GM18499 (cell line): ENCODE data around the gene NEURL2.
A peak's percentile ranks its signal among the peaks of the same experiment; 100 is the strongest.
"Not testable (repeated sequence)": the region's sequence is repeated elsewhere in the genome, so short reads cannot be mapped to it uniquely, and the experiment has no call there.

ENCODE experiments used
- ATAC-seq: cut with Tn5 transposase; IDR thresholded peaks from one replicate; pipeline ENCODE4 v1.9.1; 2021; ENCODE audit warnings: moderate number of reproducible peaks; ENCODE audit not compliant: insufficient read depth, unreplicated experiment

NEURL2 gene

DNA sequence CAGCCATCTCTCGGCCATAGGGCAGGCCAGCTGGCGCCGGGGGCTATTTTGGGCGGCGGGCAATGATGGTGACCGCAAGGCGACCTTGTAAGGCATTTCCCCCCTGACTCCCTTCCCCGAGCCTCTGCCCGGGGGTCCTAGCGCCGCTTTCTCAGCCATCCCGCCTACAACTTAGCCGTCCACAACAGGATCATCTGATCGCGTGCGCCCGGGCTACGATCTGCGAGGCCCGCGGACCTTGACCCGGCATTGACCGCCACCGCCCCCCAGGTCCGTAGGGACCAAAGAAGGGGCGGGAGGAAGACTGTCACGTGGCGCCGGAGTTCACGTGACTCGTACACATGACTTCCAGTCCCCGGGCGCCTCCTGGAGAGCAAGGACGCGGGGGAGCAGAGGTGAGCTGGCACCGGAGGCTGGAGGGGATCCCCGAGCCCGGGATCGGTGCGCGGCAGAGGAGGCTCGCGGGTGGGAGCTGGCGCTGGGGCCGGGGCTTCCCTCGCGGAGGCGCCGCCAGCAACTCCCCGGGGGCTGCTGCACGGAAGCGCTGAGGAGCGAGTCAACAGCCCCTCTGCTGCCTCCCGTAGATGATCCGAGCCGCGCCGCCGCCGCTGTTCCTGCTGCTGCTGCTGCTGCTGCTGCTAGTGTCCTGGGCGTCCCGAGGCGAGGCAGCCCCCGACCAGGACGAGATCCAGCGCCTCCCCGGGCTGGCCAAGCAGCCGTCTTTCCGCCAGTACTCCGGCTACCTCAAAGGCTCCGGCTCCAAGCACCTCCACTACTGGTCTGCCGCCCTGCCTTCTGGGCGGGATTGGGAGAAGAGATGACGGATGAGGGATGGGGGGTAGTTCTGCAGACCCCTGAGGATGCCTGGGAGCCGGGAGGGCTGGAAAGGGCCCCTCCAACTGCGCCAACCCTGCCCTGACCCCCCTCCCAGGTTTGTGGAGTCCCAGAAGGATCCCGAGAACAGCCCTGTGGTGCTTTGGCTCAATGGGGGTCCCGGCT, at the start of gene NEURL2, which contains the start of gene CTSA:
NEURL2 (minus strand) TSS at position 224 of the 999 bp plus-strand sequence; CDS start at position 7, 217 bp downstream.
CTSA (plus strand) TSS at position 351 of the 999 bp plus-strand sequence; CDS start at position 585, 234 bp downstream.
- ATAC-seq, result no peak

DNA sequence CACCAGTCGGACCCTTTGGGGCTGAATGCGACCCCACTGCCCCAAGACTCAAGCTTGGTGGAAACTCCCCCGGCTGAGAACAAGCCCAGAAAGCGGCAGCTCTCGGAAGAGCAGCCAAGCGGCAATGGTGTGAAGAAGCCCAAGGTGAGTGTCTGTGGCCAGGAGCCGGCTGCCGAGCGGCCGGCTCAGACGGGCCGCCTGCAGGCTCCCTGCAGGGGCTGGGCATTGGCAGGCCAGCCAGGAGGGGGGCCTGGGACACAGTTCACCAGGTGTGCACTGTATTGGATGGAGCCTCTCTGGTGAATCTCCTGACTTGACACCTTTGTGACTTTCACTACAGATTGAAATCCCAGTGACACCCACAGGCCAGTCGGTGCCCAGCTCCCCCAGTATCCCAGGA, 49.5 kb upstream of the NEURL2 start:
- no peak for ATAC-seq

- ATAC-seq, result no peak
These were observed 49.0 kb upstream of the NEURL2 start for GRCh38 chr20:45940053-45940452.

- no peak for ATAC-seq
These were observed 47.9 kb upstream of the NEURL2 start for GRCh38 chr20:45938727-45939438.

- ATAC-seq, result no peak
These were observed 46.8 kb upstream of the NEURL2 start for GRCh38 chr20:45937765-45938164.

DNA sequence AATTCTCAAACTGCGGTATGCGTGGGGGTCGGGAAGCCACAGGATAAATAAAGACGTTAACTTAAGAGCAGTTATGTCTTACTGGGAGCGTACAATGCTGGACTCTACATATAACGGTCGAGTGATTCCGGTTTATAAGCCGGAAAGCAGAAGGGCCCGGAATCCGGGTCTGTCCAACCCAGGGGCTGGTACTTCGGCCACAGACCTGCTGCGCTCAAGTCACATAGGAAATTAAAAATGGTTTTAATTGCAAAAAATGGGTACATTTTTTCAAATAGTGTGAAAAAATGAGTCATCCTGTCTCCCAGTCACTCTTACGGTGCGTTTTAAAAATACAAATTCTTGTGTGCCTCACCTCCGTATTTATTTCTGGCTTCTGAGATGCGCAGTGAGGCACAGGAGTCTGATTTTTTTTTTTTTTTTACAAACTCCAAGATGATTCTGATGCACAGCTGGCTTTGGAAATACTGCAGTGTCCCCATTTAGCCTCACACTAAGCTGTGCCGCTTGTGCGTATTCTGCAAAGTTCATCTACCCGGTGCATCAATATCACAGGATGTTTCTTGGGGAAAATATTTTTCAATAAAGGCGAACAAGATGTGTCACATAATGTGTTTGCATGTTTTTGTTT, 44.5 kb upstream of the NEURL2 start:
- ATAC-seq, result no peak

DNA sequence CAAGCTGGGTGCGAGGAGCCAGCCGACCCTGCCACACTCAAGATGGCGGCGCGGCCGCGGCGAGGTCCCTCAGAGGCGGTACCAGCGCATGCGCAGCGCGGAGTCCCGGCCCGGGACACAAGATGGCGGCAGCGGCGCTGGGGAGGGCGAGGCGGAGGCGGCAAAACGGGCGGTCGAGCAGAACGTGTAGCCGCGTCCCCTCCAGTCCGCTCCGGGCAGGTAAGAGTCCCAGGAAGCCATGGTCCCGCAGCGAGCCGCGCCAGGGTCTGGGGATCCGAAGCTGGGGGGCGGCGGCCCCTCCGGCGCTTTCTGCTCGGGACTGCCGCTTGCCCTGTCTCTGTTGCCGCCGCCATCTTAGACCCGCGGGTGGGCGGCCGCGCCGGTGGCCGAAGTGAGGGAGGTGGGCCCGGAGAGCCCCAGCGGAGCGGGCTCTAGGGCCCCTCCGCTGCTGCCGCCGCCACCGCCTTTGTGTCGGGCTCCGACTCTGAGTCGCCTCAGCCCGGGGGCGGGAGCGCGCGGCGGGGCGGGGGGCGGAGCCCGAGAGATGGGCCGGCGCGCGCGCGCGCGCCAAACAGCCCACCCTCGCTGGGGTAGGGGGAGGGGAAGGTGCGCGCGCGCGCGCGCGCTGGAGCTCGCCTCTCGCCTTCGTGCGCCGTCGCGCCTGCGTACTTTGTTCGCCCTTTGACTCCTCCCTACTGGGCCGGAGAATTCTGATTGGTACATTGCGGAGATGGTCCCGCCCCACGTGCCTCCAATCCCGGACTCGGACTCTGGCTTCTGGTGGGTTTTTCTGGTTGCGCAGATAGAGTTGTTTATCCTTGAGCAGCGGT, 43.8 kb upstream of the NEURL2 start, which contains the start of gene PCIF1:
PCIF1 (plus strand) TSS at position 98 of the 830 bp plus-strand sequence. CDS start 4,317 bp downstream, outside the sequence.
- ATAC-seq, result peak; percentile 45

DNA sequence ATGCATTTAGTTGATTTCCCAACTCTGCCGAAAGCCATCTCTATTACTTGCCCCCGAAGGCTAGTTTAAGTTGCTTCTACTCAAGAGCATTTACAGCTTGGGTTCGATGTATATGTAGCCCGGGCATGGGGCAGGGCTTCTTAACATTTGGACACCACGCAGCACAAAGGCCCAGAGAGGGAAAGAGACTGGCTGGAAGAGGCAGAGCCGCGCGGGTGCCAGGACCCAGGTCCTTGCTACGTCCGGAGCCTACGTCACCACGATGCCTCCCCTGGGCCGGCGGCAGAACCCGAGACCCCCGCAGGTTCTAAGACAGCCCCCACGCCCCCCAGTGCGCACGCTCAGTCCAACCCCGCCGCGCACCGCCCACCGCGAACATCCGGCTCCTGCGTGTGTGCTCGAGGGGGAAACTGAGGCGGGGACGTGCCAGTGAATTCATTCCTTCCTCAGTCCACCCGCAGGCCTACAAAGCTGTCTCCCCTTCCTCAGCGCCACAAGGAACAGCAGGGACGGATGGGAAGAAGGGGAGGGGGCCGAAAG, 43.1 kb upstream of the NEURL2 start:
- peak; percentile 3 for ATAC-seq

GRCh38 chr20:45933266-45934045, 42.4 kb upstream of the NEURL2 start:
- no peak for ATAC-seq

DNA sequence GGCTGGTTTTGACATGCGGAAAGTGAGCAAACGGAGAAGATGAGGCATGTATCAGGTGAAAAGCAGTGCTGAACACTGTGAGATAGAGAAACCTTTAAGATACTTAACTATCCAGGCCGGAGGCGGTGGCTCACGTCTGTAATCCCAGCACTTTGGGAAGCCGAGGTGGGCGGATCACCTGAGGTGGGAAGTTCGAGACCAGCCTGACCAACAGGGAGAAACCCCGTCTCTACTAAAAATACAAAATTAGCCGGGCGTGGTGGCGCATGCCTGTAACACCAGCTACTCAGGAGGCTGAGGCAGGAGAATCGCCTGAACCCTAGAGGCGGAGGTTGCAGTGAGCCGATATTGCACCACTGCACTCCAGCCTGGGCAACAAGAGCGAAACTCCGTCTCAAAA, 40.7 kb upstream of the NEURL2 start:
- ATAC-seq, result not testable (repeated sequence)

DNA sequence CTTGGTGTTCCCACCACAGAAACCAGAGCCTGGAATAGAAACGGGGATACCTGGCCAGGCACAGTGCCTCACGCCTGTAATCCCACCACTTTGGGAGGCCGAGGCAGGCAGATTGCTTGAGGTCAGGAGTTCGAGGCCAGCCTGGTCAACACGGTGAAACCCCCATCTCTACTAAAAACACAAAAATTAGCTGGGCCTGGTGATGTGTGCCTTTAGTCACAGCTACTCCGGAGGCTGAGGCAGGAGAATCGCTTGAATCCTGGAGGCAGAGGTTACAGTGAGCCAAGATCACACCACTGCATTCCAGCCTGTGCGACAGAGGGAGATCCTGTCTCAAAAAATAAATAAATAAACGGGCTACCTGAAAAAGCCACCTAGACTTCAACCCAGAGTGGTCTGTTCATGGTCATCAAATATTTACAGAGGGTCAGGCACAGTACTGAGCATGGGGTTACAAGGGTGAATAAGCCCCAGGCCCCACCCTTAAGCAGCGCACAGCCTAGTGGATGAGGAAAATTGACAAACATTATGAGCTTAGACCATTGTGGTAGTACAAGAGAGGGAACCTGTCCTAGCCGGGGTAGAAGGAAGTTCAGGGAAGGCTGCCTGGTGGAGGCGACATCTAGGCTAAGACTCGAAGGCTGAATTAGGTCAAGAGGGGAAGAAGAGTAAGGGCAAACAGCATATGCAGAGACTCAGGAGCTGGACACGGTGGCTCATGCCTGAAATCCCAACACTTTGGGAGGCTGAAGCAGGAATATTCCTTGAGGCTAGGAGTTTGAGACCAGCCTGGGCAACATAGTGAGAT, 36.3 kb upstream of the NEURL2 start:
- ATAC-seq, result no peak

GRCh38 chr20:45926731-45927070, 35.7 kb upstream of the NEURL2 start:
- no peak for ATAC-seq

- no peak for ATAC-seq
These were observed 35.0 kb upstream of the NEURL2 start for GRCh38 chr20:45925821-45926506.

DNA sequence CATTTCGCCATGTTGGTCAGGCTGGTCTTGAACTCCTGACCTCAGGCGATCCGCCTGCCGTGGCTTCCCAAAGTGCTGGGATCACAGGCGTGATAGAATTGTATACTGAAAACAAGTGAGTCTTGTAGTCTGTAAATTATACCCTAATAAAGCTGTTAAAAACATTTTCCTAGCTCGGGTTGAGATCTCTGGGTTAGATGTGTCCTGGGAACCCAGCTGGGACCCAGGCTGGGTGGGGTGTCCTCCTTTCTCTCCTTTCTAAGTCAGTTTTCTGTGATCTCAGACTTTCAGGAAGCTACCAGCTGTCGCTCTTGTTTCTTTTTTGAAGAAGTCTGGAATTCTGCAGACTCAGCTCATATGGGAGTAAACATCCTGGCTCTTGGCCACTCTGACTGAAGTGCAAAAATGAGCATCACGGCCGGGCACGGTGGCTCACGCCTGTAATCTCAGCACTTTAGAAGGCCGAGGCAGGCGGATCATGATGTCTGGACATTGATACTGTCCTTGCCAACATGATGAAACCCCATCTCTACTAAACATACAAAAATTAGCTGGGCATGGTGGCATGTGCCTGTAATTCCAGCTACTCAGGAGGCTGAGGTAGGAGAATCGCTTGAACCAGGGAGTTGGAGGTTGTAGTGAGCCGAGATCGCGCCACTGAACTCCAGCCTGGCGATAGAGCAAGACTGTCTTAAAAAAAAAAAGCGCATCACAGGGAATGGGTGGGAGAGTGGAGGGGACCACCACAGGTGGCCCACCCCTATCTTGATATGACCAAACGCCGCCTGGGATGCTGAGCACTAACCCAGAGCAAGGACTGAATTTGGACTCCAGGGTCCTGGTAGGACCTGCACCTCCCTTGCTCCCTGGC, 33.6 kb upstream of the NEURL2 start:
- no peak for ATAC-seq

GRCh38 chr20:45921337-45922189, 30.6 kb upstream of the NEURL2 start:
- ATAC-seq, result no peak
